GM23338 (cell line): ENCODE data around the gene MATK. TPM values are rescaled to one million over a fixed set of nuclear protein-coding genes. Genes with fewer than 3 reads are reported as not detected.
"Not testable (repeated sequence)": the region's sequence is repeated elsewhere in the genome, so short reads cannot be mapped to it uniquely, and the experiment has no call there.

Experiments
- ATAC-seq: fragments of 200-7000 bp; cut with Tn5 transposase; 3 replicates; pipeline ENCODE4 v1.9.1; 2020
- DNase-seq: peaks from one replicate; pipeline ENCODE4 v3.0.0-alpha.2; 2015; ENCODE audit warnings: low spot score
- H2AFZ ChIP-seq: fragments of 200-600 bp; sonication (generic); 2 replicates; pipeline ENCODE4 v1.8.0; 2016; ENCODE audit warnings: antibody characterized with exemption, mild to moderate bottlenecking, moderate library complexity
- H3F3A ChIP-seq: fragments of 200-600 bp; sonication (generic); replicated peaks from 2 replicates; pipeline ENCODE4 v1.8.0; 2017; ENCODE audit warnings: antibody characterized with exemption, mixed run types, low read depth
- H3K27ac ChIP-seq: fragments of 200-600 bp; sonication (generic); 2 replicates; pipeline ENCODE4 v1.6.1; 2016; ENCODE audit warnings: low read depth
- H3K27me3 ChIP-seq: fragments of 200-600 bp; sonication (generic); 2 replicates; pipeline ENCODE4 v1.8.0; 2016; ENCODE audit warnings: mild to moderate bottlenecking, mixed run types, moderate library complexity; ENCODE audit not compliant: insufficient read depth
- H3K36me3 ChIP-seq: fragments of 200-600 bp; sonication (generic); 2 replicates; pipeline ENCODE4 v1.8.0; 2016; ENCODE audit warnings: mild to moderate bottlenecking; ENCODE audit not compliant: insufficient read depth
- H3K4me1 ChIP-seq: fragments of 200-600 bp; sonication (generic); 2 replicates; pipeline ENCODE4 v1.8.0; 2016; ENCODE audit warnings: mild to moderate bottlenecking, moderate library complexity; ENCODE audit not compliant: insufficient read depth
- H3K4me2 ChIP-seq: fragments of 200-600 bp; sonication (generic); 2 replicates; pipeline ENCODE4 v1.7.1; 2017; ENCODE audit warnings: mixed run types
- H3K4me3 ChIP-seq: fragments of 200-600 bp; sonication (generic); 2 replicates; pipeline ENCODE4 v1.6.1; 2016; ENCODE audit warnings: mixed run types
- H3K79me2 ChIP-seq: fragments of 200-600 bp; sonication (generic); replicated peaks from 2 replicates; pipeline ENCODE4 v1.8.0; 2017; ENCODE audit warnings: mild to moderate bottlenecking; ENCODE audit not compliant: insufficient read depth
- H3K9me2 ChIP-seq: fragments of 200-600 bp; sonication (generic); 2 replicates; pipeline ENCODE4 v1.8.0; 2017; ENCODE audit not compliant: insufficient read depth
- H4K20me1 ChIP-seq: fragments of 200-600 bp; sonication (generic); replicated peaks from 2 replicates; pipeline ENCODE4 v1.8.0; 2017; ENCODE audit warnings: mild to moderate bottlenecking; ENCODE audit not compliant: insufficient read depth
- H3K27ac Mint-ChIP-seq: 2 replicates; pipeline ENCODE4 v1.8.0; 2020; ENCODE audit warnings: inconsistent platforms, mild to moderate bottlenecking, moderate library complexity, mixed read lengths
- H3K27me3 Mint-ChIP-seq: 3 replicates; pipeline ENCODE4 v1.8.0; 2022; ENCODE audit warnings: low read depth, mild to moderate bottlenecking, moderate library complexity, mixed read lengths, inconsistent platforms; ENCODE audit not compliant: insufficient read depth, poor library complexity
- H3K36me3 Mint-ChIP-seq: 3 replicates; pipeline ENCODE4 v1.8.0; 2021; ENCODE audit warnings: low read depth, mild to moderate bottlenecking, inconsistent platforms, moderate library complexity, mixed read lengths
- H3K4me1 Mint-ChIP-seq: 3 replicates; pipeline ENCODE4 v1.8.0; 2020; ENCODE audit warnings: mild to moderate bottlenecking, inconsistent platforms, mixed read lengths
- H3K4me3 Mint-ChIP-seq: 3 replicates; pipeline ENCODE4 v1.8.0; 2021; ENCODE audit warnings: moderate library complexity, mild to moderate bottlenecking, inconsistent platforms, mixed read lengths
- H3K9me3 Mint-ChIP-seq: 3 replicates; pipeline ENCODE4 v1.8.0; 2020; ENCODE audit warnings: moderate library complexity, mild to moderate bottlenecking, inconsistent platforms, mixed read lengths
- POLR2AphosphoS5 ChIP-seq: IDR thresholded peaks from 2 replicates; pipeline ENCODE4 v1.6.1; 2016; ENCODE audit warnings: antibody characterized with exemption, low read depth
- ZNF462 ChIP-seq: fragments of 250-450 bp; sonication (Bioruptor Pico); IDR thresholded peaks from 2 replicates; pipeline ENCODE4 v1.5.0; 2020; ENCODE audit warnings: mild to moderate bottlenecking, moderate library complexity
- polyA plus RNA-seq: library from polyadenylated mRNA; unstranded; fragments of >200 nt; fragmentation: Nextera tagmentation; extraction: Ambion mirVana; gene quantifications from 2 replicates; pipeline ENCODE4 v1.2.1, GENCODE V29; 2016
- total RNA-seq: library from RNA; depleted of rRNA; stranded (reverse); fragments of >200 nt; shearing (Covaris generic); gene quantifications from 2 replicates; pipeline ENCODE4 v1.2.3, GENCODE V29; 2014

MATK gene
- total and polyA plus RNA-seq, 2 experiments from 2014 or later = 13.4 to 21.4 TPM

- TF ChIP-seq ZNF462 (CRISPR knock-in tag) (no peak), POLR2AphosphoS5 (no peak)
These were observed 26.5 kb downstream of the MATK start (continued) for GRCh38 chr19:3759482-3760254.

- not testable (repeated sequence) for H4K20me1 ChIP-seq, H3K9me2 ChIP-seq, H3K36me3 Mint-ChIP-seq, H3K36me3 ChIP-seq, H3K27ac Mint-ChIP-seq, H3K9me3 Mint-ChIP-seq, H3K27me3 ChIP-seq, H3K4me1 Mint-ChIP-seq, DNase-seq, H2AFZ ChIP-seq, ATAC-seq, H3K4me2 ChIP-seq, H3K4me3 Mint-ChIP-seq, H3K27ac ChIP-seq, H3F3A ChIP-seq, H3K4me3 ChIP-seq, H3K4me1 ChIP-seq
- peaks cover 16% of the 10 kb centered on the region for H3K79me2 ChIP-seq
- H3K27me3 Mint-ChIP-seq = peaks cover 11% of the 10 kb centered on the region
These were observed 27.9 kb downstream of the MATK start for GRCh38 chr19:3758297-3758696.

GRCh38 chr19:3757705-3758104, 28.5 kb downstream of the MATK start:
- H3K36me3 Mint-ChIP-seq, H3K27me3 ChIP-seq, H3F3A ChIP-seq, H3K4me3 ChIP-seq, H3K9me3 Mint-ChIP-seq, H3K27ac ChIP-seq, H3K27me3 Mint-ChIP-seq, H3K4me1 ChIP-seq, DNase-seq, H3K4me3 Mint-ChIP-seq, H2AFZ ChIP-seq, ATAC-seq, H3K36me3 ChIP-seq, H3K4me2 ChIP-seq, H3K4me1 Mint-ChIP-seq, H3K27ac Mint-ChIP-seq, H4K20me1 ChIP-seq, H3K9me2 ChIP-seq: not testable (repeated sequence)
- peaks cover 14% of the 10 kb centered on the region; the same call in 1 of the 2 replicates for H3K79me2 ChIP-seq
